HG03520 (cell line): ENCODE measurements around the gene FOXD1.

Experiments used
- ATAC-seq: cut with Tn5 transposase; IDR thresholded peaks from one replicate; pipeline ENCODE4 v1.9.1; 2021; ENCODE audit warnings: mild to moderate bottlenecking, moderate library complexity; ENCODE audit not compliant: unreplicated experiment

FOXD1 gene

GRCh38 chr5:73442231-73442811 is 6.3 kb downstream of the FOXD1 start:
- ATAC-seq, result no peak

GRCh38 chr5:73441378-73441777 is 7.2 kb downstream of the FOXD1 start:
- ATAC-seq, result no peak

GRCh38 chr5:73440262-73440661 is 8.3 kb downstream of the FOXD1 start:
- ATAC-seq, result no peak

- ATAC-seq, result no peak
Observed at GRCh38 chr5:73438645-73439470, 9.7 kb downstream of the FOXD1 start.

GRCh38 chr5:73437777-73438644 is 10.6 kb downstream of the FOXD1 start:
- no peak for ATAC-seq

GRCh38 chr5:73437101-73437776 is 11.3 kb downstream of the FOXD1 start:
- no peak for ATAC-seq

- no peak for ATAC-seq
Observed at GRCh38 chr5:73436535-73437100, 12.0 kb downstream of the FOXD1 start.

GRCh38 chr5:73435759-73436534 is 12.6 kb downstream of the FOXD1 start:
- ATAC-seq, result no peak

- ATAC-seq, result no peak
Observed at GRCh38 chr5:73434907-73435306, 13.7 kb downstream of the FOXD1 start.

GRCh38 chr5:73434461-73434860 is 14.1 kb downstream of the FOXD1 start:
- no peak for ATAC-seq

- no peak for ATAC-seq
Observed at GRCh38 chr5:73433982-73434342, 14.6 kb downstream of the FOXD1 start.

- ATAC-seq, result no peak
Observed at GRCh38 chr5:73433272-73433981, 15.2 kb downstream of the FOXD1 start.

- ATAC-seq, result no peak
Observed at GRCh38 chr5:73431204-73431851, 17.2 kb downstream of the FOXD1 start.

GRCh38 chr5:73426034-73426433 is 22.5 kb downstream of the FOXD1 start:
- no peak for ATAC-seq

GRCh38 chr5:73424556-73424977 is 24.0 kb downstream of the FOXD1 start:
- ATAC-seq, result no peak

GRCh38 chr5:73422164-73422563 is 26.4 kb downstream of the FOXD1 start:
- ATAC-seq, result no peak

GRCh38 chr5:73420666-73421065 is 27.9 kb downstream of the FOXD1 start:
- ATAC-seq, result no peak

GRCh38 chr5:73419465-73420390 is 28.8 kb downstream of the FOXD1 start:
- ATAC-seq, result no peak
